ENCODE results near the gene DDIT4. TPM values are rescaled to one million over a fixed set of nuclear protein-coding genes. Genes with fewer than 3 reads are reported as not detected.
"Not testable (repeated sequence)": the region's sequence is repeated elsewhere in the genome, so short reads cannot be mapped to it uniquely, and the experiment has no call there.

The DDIT4 gene
- total RNA-seq, 1 experiment from 2014 or later, result 20.7 TPM

GRCh38 chr10:72306215-72306760 is 32.6 kb downstream of the DDIT4 start:
- no peak overlapping the region for H3K27ac ChIP-seq (ENCODE audit: low read depth, low read length, poor library complexity, severe bottlenecking)
- ChIA-PET POLR2A (ENCODE audit: low non-redundant PET) (no interaction called here), CTCF (no interaction called here)

GRCh38 chr10:72307711-72308110 is 34.0 kb downstream of the DDIT4 start:
- H3K36me3 ChIP-seq (ENCODE audit: insufficient read depth, low read length, poor library complexity, severe bottlenecking); H3K27me3 ChIP-seq (replicated peaks; ENCODE audit: insufficient read depth, low read depth, low read length, poor library complexity); POLR2A ChIA-PET (ENCODE audit: low non-redundant PET); CTCF ChIA-PET; H3K9me3 ChIP-seq (ENCODE audit: low read depth, low read length, poor library complexity, severe bottlenecking); intact Hi-C loops (cut with micrococcal nuclease; ENCODE audit: unreplicated experiment); H3K4me3 ChIP-seq (ENCODE audit: low read depth, low read length, poor library complexity, severe bottlenecking); BruUV-seq (replicated peaks); H3K4me1 ChIP-seq (ENCODE audit: insufficient read depth, low read length, poor library complexity, severe bottlenecking); DNase-seq (ENCODE audit: low spot score); H3K27ac ChIP-seq (ENCODE audit: low read depth, low read length, poor library complexity, severe bottlenecking): not testable (repeated sequence)

More at GRCh38 chr10:72306215-72306760, 32.6 kb downstream of the DDIT4 start:
- BruUV-seq (replicated peaks), result no TSS peak
- no peaks in the 10 kb centered on the region for H3K27me3 ChIP-seq (replicated peaks; ENCODE audit: insufficient read depth, low read depth, low read length, poor library complexity)
- no peaks in the 10 kb centered on the region for H3K9me3 ChIP-seq (ENCODE audit: low read depth, low read length, poor library complexity, severe bottlenecking)
- no peaks in the 10 kb centered on the region for H3K36me3 ChIP-seq (ENCODE audit: insufficient read depth, low read length, poor library complexity, severe bottlenecking)
- no peak for DNase-seq (ENCODE audit: low spot score)
- no peak for TF ChIP-seq EZH2 (IDR thresholded peaks at IDR 0.05; ENCODE audit: borderline replicate concordance, low read depth, low read length, poor library complexity, severe bottlenecking)
- no peak for TF ChIP-seq CTCF (conservative IDR thresholded peaks at IDR 0.05; ENCODE audit: low read depth, low read length)
- peaks cover 4% of the 10 kb centered on the region for H3K4me1 ChIP-seq (ENCODE audit: insufficient read depth, low read length, poor library complexity, severe bottlenecking)
- H3K4me3 ChIP-seq (ENCODE audit: low read depth, low read length, poor library complexity, severe bottlenecking), result no peak overlapping the region
- intact Hi-C loops (cut with micrococcal nuclease; ENCODE audit: unreplicated experiment), result no loop called here

GRCh38 chr10:72308320-72308987 is 34.7 kb downstream of the DDIT4 start:
- no TSS peak for BruUV-seq (replicated peaks)

More at GRCh38 chr10:72308320-72308987, 34.7 kb downstream of the DDIT4 start:
- TF ChIP-seq CTCF (conservative IDR thresholded peaks at IDR 0.05; ENCODE audit: low read depth, low read length) (no peak), EZH2 (IDR thresholded peaks at IDR 0.05; ENCODE audit: borderline replicate concordance, low read depth, low read length, poor library complexity, severe bottlenecking) (no peak)
- peaks cover 4% of the 10 kb centered on the region for H3K4me1 ChIP-seq (ENCODE audit: insufficient read depth, low read length, poor library complexity, severe bottlenecking)
- no peak for DNase-seq (ENCODE audit: low spot score)
- POLR2A ChIA-PET (ENCODE audit: low non-redundant PET), result interaction anchor here (0.6 to 1.0 kb wide), 2 partner anchors 25 to 35 kb away, joined by 4 read pairs; partner anchors contain the start of gene DDIT4
- CTCF ChIA-PET, result no interaction called here
- intact Hi-C loops (cut with micrococcal nuclease; ENCODE audit: unreplicated experiment), result no loop called here
- H3K36me3 ChIP-seq (ENCODE audit: insufficient read depth, low read length, poor library complexity, severe bottlenecking), result no peaks in the 10 kb centered on the region
- H3K27ac ChIP-seq (ENCODE audit: low read depth, low read length, poor library complexity, severe bottlenecking), result no peak overlapping the region
- H3K9me3 ChIP-seq (ENCODE audit: low read depth, low read length, poor library complexity, severe bottlenecking), result no peaks in the 10 kb centered on the region
- no peak overlapping the region for H3K4me3 ChIP-seq (ENCODE audit: low read depth, low read length, poor library complexity, severe bottlenecking)
- no peaks in the 10 kb centered on the region for H3K27me3 ChIP-seq (replicated peaks; ENCODE audit: insufficient read depth, low read depth, low read length, poor library complexity)

Measured in A673 (cell line).